ENCODE results near the gene GSTM4.

The GSTM4 gene

DNA sequence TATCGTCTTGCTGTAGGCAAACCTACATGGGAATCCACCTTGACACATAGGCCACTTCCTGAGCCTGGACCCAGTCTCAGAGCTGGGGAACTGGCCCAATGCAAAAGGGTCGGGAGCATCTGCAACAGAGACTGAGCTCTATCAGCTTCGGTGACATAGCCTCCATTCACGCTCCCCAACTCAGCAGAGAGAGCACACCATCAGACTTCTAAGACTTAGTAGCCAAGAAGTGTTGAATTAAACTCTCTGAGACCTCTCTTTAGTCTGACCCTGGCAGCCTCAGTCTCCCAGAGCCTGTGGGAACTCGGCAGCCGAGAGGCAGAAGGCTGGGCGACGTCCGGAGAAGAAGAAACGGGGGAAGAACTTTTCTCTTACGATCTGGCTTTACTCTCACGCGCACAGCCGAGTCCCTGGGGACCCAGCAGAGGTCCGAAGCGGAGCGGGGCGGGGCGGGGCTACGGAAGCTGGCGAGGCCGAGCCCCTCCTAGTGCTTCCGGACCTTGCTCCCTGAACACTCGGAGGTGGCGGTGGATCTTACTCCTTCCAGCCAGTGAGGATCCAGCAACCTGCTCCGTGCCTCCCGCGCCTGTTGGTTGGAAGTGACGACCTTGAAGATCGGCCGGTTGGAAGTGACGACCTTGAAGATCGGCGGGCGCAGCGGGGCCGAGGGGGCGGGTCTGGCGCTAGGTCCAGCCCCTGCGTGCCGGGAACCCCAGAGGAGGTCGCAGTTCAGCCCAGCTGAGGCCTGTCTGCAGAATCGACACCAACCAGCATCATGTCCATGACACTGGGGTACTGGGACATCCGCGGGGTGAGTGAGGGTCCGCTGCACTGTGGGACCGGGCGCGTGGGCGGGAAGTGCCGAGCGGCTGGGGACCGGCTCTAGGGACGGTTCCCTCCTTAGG, at the start of gene GSTM4:
GSTM4 (plus strand) TSS at position 485 of the 905 bp plus-strand sequence; CDS start at position 776, 291 bp downstream.
- DNase-seq = peak; percentile 28

DNA sequence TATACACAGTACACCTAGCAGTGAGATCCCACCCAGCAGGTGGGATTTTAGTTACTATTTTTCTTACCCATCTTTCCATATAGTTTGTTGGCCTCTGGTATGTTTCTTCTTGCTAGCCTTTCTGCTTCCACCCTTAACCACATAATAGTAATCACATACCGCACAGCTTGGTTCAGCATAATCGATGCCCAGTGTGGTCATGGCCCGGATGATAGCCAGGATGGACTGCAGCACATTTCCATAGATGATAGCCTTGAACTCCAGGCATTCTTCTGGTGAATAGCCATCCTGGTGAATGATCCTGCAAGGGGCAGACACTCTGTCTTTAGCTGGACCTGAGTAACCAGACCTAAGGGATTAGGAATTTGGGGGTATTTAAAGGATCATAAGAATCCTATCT, 46.0 kb upstream of the GSTM4 start:
- DNase-seq = no peak

DNA sequence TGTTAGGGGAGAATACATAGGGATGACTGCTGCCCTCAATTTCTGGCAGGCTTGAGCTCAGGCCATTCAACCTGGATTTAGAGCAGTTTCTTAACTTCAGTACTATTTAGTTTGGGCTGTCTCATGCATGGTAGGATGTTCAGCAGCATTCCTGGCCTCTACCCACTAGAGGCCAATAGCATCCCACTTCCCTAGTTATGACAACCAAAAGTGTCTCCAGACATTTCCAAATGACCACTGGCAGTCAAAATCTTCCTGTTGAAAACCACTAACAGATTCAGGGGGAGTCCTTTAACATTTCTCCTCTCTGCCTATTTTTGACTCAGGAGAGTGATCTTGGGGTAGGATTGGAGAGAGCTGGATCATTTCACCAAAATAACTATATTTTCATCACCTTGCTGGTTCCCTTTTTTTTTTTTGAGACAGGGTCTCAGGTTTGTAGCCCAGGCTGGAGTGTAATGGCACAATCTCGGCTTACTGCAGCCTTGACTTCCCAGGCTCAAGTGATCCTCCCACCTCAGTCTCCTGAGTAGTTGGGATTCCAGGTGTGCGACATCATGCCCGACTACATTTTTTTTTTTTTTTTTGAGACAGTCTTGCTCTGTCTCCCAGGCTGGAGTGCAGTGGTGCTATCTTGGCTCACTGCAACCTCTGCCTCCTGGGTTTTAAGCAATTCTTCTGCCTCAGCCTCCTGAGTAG, 45.1 kb upstream of the GSTM4 start:
- DNase-seq = no peak

- no peak for DNase-seq
Observed at GRCh38 chr1:109611308-109611990, 44.5 kb upstream of the GSTM4 start.

DNA sequence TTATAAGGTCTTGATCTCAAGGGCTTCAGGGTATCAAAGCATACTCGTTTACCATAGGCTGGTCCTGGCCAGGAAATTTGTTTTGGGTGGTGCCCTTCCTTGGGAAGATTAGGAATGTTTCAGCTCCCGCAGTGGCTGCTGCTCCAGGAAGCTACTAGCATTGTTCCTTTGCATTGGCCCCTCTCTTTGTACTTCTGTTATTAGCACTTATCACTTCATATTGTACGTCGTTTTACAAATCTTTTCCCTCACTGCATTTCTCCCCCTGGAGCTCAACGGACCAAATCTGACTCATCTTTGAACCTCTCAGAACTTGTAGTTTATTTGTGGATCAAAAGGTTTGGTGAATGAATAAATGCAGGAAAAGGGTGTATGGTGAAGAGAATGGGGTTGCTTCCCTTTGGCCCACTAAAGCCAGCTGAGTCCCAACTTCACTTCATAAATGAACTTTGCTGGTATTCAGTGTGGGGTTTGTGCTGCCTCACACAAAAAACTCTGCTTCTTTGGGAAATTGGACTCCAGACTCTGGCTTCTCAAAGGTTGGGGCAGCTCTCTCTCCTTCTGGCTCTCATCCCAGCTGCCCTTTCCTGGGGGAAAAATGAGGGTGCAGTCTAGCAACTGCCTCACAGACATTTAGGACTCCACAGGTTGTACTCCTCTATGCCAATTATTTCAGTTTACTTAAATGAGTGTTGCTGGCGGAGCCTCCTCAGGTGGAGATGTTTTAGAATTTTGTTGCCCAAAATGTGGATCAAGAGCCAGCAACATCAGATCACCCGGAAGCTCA, 42.3 kb upstream of the GSTM4 start:
- no peak for DNase-seq

GRCh38 chr1:109615879-109616278, 40.0 kb upstream of the GSTM4 start:
- DNase-seq = no peak

- no peak for DNase-seq
Observed at GRCh38 chr1:109616391-109616790, 39.5 kb upstream of the GSTM4 start.

DNA sequence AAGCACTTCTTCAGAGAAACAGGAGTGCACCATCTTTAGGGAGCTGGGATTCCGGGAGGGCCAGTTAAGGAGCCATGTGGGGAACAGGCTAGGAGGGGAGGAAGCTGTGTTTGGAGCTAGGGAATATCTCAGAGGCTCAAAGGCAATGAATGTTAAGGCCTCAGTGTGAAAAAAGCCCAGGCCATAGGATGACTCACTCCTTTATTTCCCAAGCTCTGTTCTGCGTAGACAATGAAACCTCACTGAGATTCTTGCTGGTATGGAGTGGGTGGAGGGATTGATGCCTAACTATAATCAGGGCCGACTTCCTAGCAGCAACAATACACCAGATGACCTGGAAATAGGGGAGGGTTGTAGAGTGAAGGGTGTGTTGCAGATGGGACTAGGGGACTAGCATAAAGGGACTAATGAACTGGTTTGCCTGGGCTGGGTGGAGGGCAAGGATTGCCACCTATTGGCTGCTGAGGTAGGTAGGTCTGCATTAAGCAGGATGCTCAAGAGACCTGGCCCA, 38.6 kb upstream of the GSTM4 start:
- peak; percentile 54 for DNase-seq

DNA sequence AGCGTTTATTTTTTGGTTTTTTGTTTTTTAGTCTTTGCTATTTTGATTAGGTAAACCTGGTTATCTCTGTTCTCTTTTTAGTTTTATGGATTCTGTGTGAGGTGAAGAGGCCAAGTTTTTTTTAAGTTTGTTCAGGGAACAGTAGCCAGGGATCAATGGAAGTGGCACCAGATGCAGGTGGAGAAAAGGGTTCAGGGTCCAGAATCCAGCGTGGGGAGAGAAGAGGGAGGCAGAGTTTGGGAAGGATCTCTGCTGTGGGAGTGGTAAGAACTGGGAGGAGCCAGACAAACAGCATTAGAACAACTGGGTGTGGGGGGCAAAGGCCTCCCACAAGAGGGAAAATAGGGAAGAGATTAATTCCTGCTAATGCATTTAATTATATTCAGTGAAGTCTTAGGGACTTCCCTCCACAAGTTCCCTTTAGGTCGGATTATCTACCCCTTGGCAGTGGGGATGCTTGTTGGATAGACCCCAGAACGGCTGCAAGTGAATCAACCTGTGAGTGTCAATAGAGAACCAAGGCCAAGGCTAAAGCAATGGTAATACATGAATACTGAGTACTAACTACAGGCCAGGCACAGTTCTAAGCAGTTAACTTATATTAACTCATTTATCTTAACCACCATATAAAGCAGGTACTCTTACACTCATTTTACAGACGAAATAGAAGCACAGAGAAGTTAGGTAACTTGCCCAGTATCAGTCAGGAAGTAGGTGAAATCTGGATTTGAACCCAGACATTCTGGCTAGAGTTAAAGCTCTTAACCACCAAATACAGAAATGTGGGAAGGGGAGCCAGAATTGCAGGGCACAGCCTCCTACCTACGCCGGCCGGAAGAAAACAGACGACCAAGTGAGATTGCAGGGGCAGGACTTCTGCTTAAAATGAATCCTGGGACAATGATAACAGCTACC, 37.0 kb upstream of the GSTM4 start:
- DNase-seq = no peak

DNA sequence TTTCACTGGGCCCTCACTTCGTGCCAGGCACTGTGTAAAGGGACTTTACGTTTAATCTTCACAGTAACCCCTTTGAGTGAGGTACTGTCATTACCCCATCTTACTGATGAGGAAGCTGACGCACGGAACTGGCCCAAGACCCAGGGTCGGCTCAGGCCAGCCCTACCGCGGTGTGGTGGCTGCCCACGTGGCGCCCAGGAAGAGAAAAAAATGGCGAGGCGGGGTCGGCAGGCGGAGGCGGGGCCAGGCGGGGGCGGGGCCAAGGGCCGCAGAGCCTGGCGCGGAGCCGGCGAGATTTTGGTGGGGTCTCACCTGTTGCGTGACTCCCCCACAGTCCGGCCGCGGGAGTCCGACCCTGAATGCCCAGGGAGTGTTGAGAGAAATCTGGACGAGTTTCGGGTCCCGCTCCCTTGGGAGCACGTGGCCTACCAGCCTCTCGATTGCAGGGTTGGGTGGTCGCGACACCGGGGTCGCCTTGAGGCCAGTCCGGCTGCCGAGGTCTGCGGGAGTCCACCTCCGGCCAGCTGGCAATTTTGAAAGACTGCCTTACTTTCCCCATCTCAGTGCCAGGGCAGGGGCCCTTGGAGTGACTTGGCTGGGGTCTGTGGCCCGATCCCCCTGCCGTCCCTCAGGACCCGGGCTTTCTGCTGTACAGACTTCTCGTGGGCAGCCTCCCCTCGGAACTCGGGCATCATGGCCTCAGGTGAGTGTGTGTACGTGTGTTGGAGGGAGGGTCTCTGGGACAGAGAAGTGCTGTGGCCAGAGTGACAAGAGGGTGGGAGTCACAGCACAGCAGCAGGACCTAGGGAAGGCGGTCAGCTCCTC, 36.1 kb upstream of the GSTM4 start, which contains the start of the genes AMPD2 and GNAT2:
AMPD2 (plus strand) TSS at position 262 of the 825 bp plus-strand sequence. CDS start 1,339 bp downstream, outside the sequence.
GNAT2 (minus strand) TSS at position 41 of the 825 bp plus-strand sequence. CDS start 6,746 bp downstream, outside the sequence.
- peak; percentile 64 for DNase-seq

GRCh38 chr1:109620401-109620791, 35.5 kb upstream of the GSTM4 start:
- no peak for DNase-seq

- peak; percentile 91 for DNase-seq
Observed at GRCh38 chr1:109620841-109621286, 35.0 kb upstream of the GSTM4 start.

DNA sequence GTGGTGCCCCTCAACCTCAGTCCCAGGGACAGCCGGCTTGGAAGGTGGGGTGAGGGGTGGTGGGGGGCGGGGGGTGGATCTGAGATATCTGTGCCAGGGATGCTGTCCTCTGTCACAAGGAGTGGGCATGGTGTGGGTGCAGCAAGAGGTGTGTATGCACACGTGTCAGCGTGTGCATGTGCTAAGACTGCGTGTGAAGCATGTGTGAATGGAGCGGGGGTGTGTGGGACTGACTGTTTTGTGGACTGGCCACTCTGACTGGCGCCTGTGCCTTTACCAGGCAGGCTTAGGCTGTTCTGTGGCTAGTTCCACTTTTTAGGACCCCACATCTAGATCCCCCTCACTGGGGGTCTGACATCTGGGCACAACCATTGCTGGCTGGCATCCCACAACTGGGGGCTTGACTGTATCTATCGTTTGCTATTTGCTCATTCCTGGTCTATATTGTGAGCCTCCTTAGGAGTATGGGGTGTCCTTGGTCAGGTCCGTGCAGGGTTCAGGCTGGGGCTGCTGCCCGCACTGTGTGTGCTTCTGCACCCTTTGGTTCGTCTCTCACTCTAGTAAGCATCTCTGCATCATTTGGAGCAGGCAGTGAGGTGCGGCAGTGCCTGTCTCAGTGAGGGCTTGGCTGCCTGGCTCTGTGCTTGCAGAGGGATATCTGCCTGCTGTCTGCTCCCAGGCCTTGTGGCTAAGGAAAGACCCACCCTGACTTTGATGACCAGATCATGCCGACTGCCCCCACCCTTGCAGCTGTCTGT, 34.3 kb upstream of the GSTM4 start:
- DNase-seq = no peak

DNA sequence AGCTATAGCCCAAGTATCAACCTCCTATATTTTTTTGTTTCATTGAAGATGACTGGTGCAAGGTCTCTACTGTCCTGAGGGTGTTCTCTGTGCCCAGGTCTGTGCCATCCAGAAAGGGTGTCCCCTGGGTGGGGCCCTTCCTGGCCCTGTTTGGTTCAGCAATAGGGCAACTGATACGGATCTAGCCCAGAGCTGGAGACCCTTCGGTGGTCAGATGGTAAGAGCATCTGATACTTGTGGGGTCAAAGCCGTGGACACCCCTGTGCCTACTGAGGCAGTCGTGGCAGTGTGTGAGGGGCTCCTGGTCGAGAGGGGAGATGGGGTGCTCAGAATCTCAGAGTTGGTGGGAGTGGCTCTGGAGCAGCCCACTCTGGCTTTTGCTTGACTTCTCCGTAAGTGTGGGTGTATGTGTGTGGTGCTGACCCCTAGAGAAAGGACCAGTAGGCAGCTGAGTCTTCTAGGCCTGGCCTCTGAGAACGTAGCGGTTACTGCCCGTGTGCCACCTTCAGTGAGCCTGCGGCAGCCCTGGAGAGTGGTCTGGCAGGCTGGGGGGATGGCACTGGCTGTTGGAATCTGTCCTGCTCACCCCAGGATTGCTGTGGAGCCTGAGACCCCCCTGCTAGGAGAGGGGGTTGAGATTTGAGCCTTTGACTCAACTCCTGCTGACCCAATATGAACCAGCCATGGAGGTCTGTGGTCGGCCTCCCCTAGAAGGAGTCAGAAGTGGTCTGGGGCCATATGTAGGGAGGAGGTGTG, 33.6 kb upstream of the GSTM4 start:
- DNase-seq = no peak

DNA sequence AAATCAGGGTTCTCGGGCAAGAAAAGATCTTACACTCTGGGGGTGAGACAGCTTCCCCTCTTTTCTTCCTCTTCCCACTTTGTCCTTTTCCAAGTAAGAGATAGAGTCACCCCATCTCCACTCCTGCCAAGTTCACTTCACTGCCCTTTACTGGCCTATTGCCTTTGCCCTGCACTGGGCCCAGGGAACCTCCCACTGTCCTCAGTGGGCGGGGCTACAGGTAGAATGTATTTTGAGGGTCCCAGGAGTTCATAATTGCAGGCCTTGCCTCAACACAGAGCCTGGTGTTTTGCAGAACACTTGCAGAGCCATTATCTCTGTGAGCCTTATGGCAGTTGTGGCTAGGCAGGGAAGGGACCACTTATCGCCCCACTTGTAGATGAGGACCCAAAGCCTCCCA, 33.0 kb upstream of the GSTM4 start:
- no peak for DNase-seq

GRCh38 chr1:109623601-109624161, 32.2 kb upstream of the GSTM4 start:
- DNase-seq = no peak

GRCh38 chr1:109624201-109625010, 31.5 kb upstream of the GSTM4 start:
- DNase-seq = no peak

Data from amniotic stem cell (primary cell).